Spleen (tissue), 11 donors: ENCODE data around the gene URB1. TPM values are rescaled to one million over a fixed set of nuclear protein-coding genes. Genes with fewer than 3 reads are reported as not detected.

ENCODE experiments used
- DNase-seq: peaks from one replicate; pipeline ENCODE4 v3.0.0-alpha.2; 2020
- H3K27ac ChIP-seq, 8 donors: fragments of 200-600 bp; sonication (generic) in 7 of 8; 1 replicate in 4 of 8; 2 replicates in 4 of 8; pipeline versions ENCODE4 v1.5.0 to v1.8.0; 2016 to 2021; ENCODE audit warnings: inconsistent platforms in 4 of 8, mild to moderate bottlenecking in 4 of 8, moderate library complexity in 1 of 8
- H3K27me3 ChIP-seq, 7 donors: fragments of 200-600 bp; sonication (generic) in 6 of 7; replicated peaks in 1 of 7; 1 replicate in 4 of 7; 2 replicates in 3 of 7; pipeline versions ENCODE4 v1.5.0 to v1.8.0; 2016 to 2021; ENCODE audit warnings: inconsistent platforms in 3 of 7, mild to moderate bottlenecking in 1 of 7
- H3K36me3 ChIP-seq, 6 donors: fragments of 200-600 bp; sonication (generic) in 5 of 6; 1 replicate in 4 of 6; 2 replicates in 2 of 6; pipeline versions ENCODE4 v1.5.0 to v1.8.0; 2016 to 2021; ENCODE audit warnings: inconsistent platforms in 2 of 6
- H3K4me1 ChIP-seq, 6 donors: fragments of 200-600 bp; sonication (generic) in 5 of 6; 1 replicate in 3 of 6; 2 replicates in 3 of 6; pipeline versions ENCODE4 v1.5.0 to v1.8.0; 2016 to 2021; ENCODE audit warnings: inconsistent platforms in 3 of 6
- H3K4me3 ChIP-seq, 8 donors: fragments of 200-600 bp; sonication (generic) in 7 of 8; 1 replicate in 4 of 8; 2 replicates in 4 of 8; pipeline versions ENCODE4 v1.5.0 to v1.8.0; 2016 to 2021; ENCODE audit warnings: inconsistent platforms in 4 of 8, mild to moderate bottlenecking in 4 of 8, moderate library complexity in 2 of 8
- H3K9me3 ChIP-seq, 8 donors: fragments of 200-600 bp; sonication (generic) in 7 of 8; 1 replicate in 4 of 8; 2 replicates in 4 of 8; pipeline versions ENCODE4 v1.5.0 to v1.8.0; 2016 to 2021; ENCODE audit warnings: inconsistent platforms in 4 of 8
- POLR2A ChIP-seq, 3 donors: fragments of 450-650 bp; IDR thresholded peaks; one replicate each; pipeline ENCODE4 v1.5.1; 2017; ENCODE audit warnings: antibody characterized with exemption in 3 of 3, mild to moderate bottlenecking in 1 of 3
- WGBS, 5 donors: extraction: QIAGEN DNeasy Blood & Tissue Kit in 3 of 5; methylation state at CpG; one replicate each; pipeline versions ENCODE4 v1.1.5 to v1.1.7; 2013 to 2018; 5-methylcytosine and 5-hydroxymethylcytosine counted together
- intact Hi-C: fragments of 100-400 bp; cut with DNase I; formaldehyde crosslinking; loops from one replicate; pipeline ENCODE4 v1.15.0; 2023; ENCODE audit warnings: low total_unique reads
- polyA plus RNA-seq, 3 donors: library from polyadenylated mRNA; stranded (reverse); fragments of 200-250 nt; gene quantifications; one replicate each; pipeline ENCODE4 v1.2.1, GENCODE V29; 2013
- small RNA-seq, 4 donors: library from RNA; depleted of rRNA; stranded (forward); fragments of <200 nt; gene quantifications; one replicate each; pipeline ENCODE3, GENCODE V24; 2016
- total RNA-seq, 7 donors: library from RNA; depleted of rRNA in 3 of 7; stranded (reverse); fragments of >200 nt in 3 of 7; fragmentation: NEBNext Ultra II Directional in 4 of 7; extraction: Animal tissue kit (Norgen Biotek cat#: 25700) in 4 of 7; gene quantifications; one replicate each; pipeline versions ENCODE4 v1.1.0 to v1.2.1, GENCODE V29; 2016 to 2021
- donor health status: healthy with polysubstance abuse.
- donor health status: DM: no; HTN: no; CAD: no; lungs with moderate emphysema.
- donor health status: DM: no; HTN: no; CAD: no.
- donor health status: Bipolar disorder and iron deficiency.
- donor health status: healthy.
- donor health status: DM: no; HTN: no; CAD: no.
- donor health status: DM: yes; HTN: yes; CAD: no.

Gene URB1
- total and polyA plus RNA-seq, 10 donors, result 2.0 to 20.8 (median 12.0) TPM

DNA sequence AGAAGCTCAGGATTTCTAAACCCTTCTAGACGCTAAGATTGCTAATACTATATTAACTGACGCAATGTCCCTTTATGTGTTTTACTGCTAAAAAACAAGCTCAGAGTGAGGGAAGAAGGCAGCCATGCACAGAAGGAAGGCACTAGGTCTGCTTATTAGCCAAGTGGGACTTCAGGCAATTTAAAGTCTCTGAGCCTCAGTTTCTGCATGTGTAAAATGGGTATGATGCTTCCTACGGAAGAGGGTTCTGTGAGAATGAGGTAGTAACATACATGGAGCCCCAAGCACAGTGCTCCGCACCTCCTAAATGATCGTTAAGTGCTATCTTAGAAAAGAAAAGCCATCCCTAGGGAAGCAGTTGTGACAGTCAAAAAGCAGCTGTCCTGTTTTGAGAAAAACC is 130.9 kb downstream of the URB1 start:
- no peaks in the 10 kb centered on the region for H3K27me3 ChIP-seq
- H3K27ac ChIP-seq, result no peak overlapping the region
- H3K4me3 ChIP-seq, result no peak overlapping the region
- TF ChIP-seq POLR2A (IDR thresholded peaks at IDR 0.05), result no peak
- no peak for DNase-seq
- peaks cover 0 to 6% (median 0%) of the 10 kb centered on the region in 6 donors for H3K4me1 ChIP-seq
- WGBS, 5 donors, result 84 to 93% (median 89%) methylated on average over 5 of the region's 5 CpGs
- no peaks in the 10 kb centered on the region for H3K9me3 ChIP-seq
- intact Hi-C loops, result no loop called here
- peaks cover 0 to 16% (median under 1%) of the 10 kb centered on the region in 6 donors for H3K36me3 ChIP-seq

Small RNA genes lying within 50 kb of the gene (small RNA-seq; reads per million reads assigned to genes)
- 3.1 to 24.0 (median 10.2) reads per million in 4 donors for gene SNORA80A

Other genes starting within 250 kb of the URB1 start
- 1 to 10 TPM; 4.2 to 7.7 (median 6.3) TPM for gene MIS18A, start 114.0 kb downstream of the URB1 start, total RNA-seq
- gene MIS18A, start 114.0 kb downstream of the URB1 start, polyA plus RNA-seq, result 10 to 100 TPM in 1 of 3 donors, 1 to 10 TPM in 2; 7.5 to 10.0 (median 8.2) TPM
- not detected for gene MRAP, start 94.2 kb downstream of the URB1 start, total RNA-seq
- gene MRAP, start 94.2 kb downstream of the URB1 start, polyA plus RNA-seq, result under 1 TPM in 1 of 3 donors, not detected in 2; 0.09 TPM
- 10 to 100 TPM; 19.3 to 39.4 (median 28.7) TPM for gene EVA1C, start 19.7 kb upstream of the URB1 start, total RNA-seq
- 10 to 100 TPM; 11.9 to 18.2 (median 16.2) TPM for gene EVA1C, start 19.7 kb upstream of the URB1 start, polyA plus RNA-seq
- 1 to 10 TPM in 2 of 7 donors, under 1 TPM in 3, not detected in 2; 0.42 to 1.6 (median 0.70) TPM for gene TCP10L, start 192.5 kb upstream of the URB1 start, total RNA-seq
- 1 to 10 TPM in 1 of 3 donors, under 1 TPM in 2; 0.49 to 1.1 (median 0.58) TPM for gene TCP10L, start 192.5 kb upstream of the URB1 start, polyA plus RNA-seq
- 10 to 100 TPM; 22.4 to 30.4 (median 27.0) TPM for gene CFAP298, start 219.4 kb upstream of the URB1 start, total RNA-seq
- 10 to 100 TPM; 28.7 to 34.6 (median 32.3) TPM for gene CFAP298, start 219.4 kb upstream of the URB1 start, polyA plus RNA-seq